ENCODE results near the gene RB1. TPM values are rescaled to one million over a fixed set of nuclear protein-coding genes. Genes with fewer than 3 reads are reported as not detected.

Gene RB1
- total RNA-seq (2011; cell fraction: chromatin; rRNA removed; ENCODE audit: low replicate concordance), result 4.8 and 26.2 TPM in 2 replicates
- 3.2 and 3.8 TPM in 2 replicates for total RNA-seq (2011; cell fraction: nucleolus; rRNA removed)
- 6.3 and 10.3 TPM in 2 replicates for total RNA-seq (2011; cell fraction: nucleoplasm; rRNA removed)
- total RNA-seq (2014; rRNA removed), result 10.5 and 12.4 TPM in 2 replicates
- 22.0 TPM in 2 replicates for total RNA-seq (2014; rRNA removed; fragmentation: Illumina TruSeq; extraction: Trizol)
- total RNA-seq (2015; rRNA removed; fragmentation: Illumina TruSeq; extraction: Trizol), result 18.2 and 19.0 TPM in 2 replicates
- total RNA-seq (2021), result 17.9 and 20.9 TPM in 2 replicates
- polyA plus RNA-seq (2011; rRNA removed), result 13.2 and 23.8 TPM in 2 replicates
- 3.3 and 6.5 TPM in 2 replicates for polyA plus RNA-seq (2011; cell fraction: cytosol; rRNA removed)
- 4.7 and 10.2 TPM in 2 replicates for polyA plus RNA-seq (2011; cell fraction: nucleus; rRNA removed)
- 13.2 and 20.1 TPM in 2 replicates for polyA plus RNA-seq (2012)
- polyA plus RNA-seq (2014; fragmentation: Illumina TruSeq; extraction: Trizol), result 16.9 and 21.2 TPM in 2 replicates
- polyA plus RNA-seq (2014; fragmentation: Nextera tagmentation; extraction: Ambion mirVana), result 1 to 10 TPM; 5.0 to 6.5 TPM
- 9.3 and 13.2 TPM in 2 replicates for polyA plus RNA-seq (2014; rRNA removed)
- 16.9 and 18.8 TPM in 2 replicates for polyA minus RNA-seq (2011; rRNA and poly(A)+ RNA removed)
- polyA minus RNA-seq (2011; cell fraction: cytosol; rRNA and poly(A)+ RNA removed), result 7.5 and 8.3 TPM in 2 replicates
- polyA minus RNA-seq (2011; cell fraction: nucleus; rRNA and poly(A)+ RNA removed), result 7.5 and 12.7 TPM in 2 replicates
- percentile 61 among the genes with signal in this experiment for Bru-seq, nascent RNA
- percentile 66 among the genes with signal in this experiment for BruChase-seq, experiment 1, labeled RNA remaining after a 2-hour chase
- BruChase-seq, experiment 2, labeled RNA remaining after a 6-hour chase, result percentile 64 among the genes with signal in this experiment
- long read RNA-seq, experiment 1, full-length matches to known transcripts, result 14 of 26 reads
- long read RNA-seq, experiment 1, partial matches to known transcripts, result 7 of 26 reads
- long read RNA-seq, experiment 1, other reads (novel, unspliced or antisense), result 5 of 26 reads
- long read RNA-seq, experiment 2, partial matches to known transcripts, result 0 of 10 reads
- long read RNA-seq, experiment 2, other reads (novel, unspliced or antisense), result 10 of 10 reads
- long read RNA-seq, experiment 3, result 0 reads

DNA sequence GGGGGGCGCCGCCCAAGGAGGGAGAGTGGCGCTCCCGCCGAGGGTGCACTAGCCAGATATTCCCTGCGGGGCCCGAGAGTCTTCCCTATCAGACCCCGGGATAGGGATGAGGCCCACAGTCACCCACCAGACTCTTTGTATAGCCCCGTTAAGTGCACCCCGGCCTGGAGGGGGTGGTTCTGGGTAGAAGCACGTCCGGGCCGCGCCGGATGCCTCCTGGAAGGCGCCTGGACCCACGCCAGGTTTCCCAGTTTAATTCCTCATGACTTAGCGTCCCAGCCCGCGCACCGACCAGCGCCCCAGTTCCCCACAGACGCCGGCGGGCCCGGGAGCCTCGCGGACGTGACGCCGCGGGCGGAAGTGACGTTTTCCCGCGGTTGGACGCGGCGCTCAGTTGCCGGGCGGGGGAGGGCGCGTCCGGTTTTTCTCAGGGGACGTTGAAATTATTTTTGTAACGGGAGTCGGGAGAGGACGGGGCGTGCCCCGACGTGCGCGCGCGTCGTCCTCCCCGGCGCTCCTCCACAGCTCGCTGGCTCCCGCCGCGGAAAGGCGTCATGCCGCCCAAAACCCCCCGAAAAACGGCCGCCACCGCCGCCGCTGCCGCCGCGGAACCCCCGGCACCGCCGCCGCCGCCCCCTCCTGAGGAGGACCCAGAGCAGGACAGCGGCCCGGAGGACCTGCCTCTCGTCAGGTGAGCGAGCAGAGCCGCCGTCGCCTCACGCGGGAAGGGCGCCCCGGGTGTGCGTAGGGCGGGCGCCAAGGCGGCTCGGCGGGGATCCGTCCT, at the start of gene RB1:
Gene RB1 (plus strand): TSS at position 393 of the 784 bp plus-strand sequence. CDS start 162 bp downstream, at position 555.
- ATAC-seq (peak; percentile 89), FAIRE-seq (no peak), DNase-seq (ENCODE audit: extremely low read depth in 1 of 4, low spot score in 3 of 4) (peak; percentile 76 to 90 (median 81))
- ChIA-PET POLR2A (interaction anchor here (0.6 to 2.0 kb wide), 4 partner anchors 9 to 173 kb away, joined by 3 to 9 read pairs (median 3); no protein-coding TSS in a partner anchor), CTCF (ENCODE audit: low intra/inter-chr PET ratio) (no interaction called here)
- intact Hi-C loops (cut with micrococcal nuclease), result no loop called here
- Histone ChIP-seq H3K79me2 (ENCODE audit: control insufficient read depth, insufficient read depth, low read length) (peaks cover 33% of the 10 kb centered on the region), H3K4me2 (ENCODE audit: insufficient read depth, low read length) (peak within 1 kb of the TSS; percentile 88), H2AFZ (ENCODE audit: low read depth, low read length) (peak within 1 kb of the TSS; percentile 88), H3K4me3 (peak within 1 kb of the TSS; percentile 87), H3K36me3 (ENCODE audit: control insufficient read depth, insufficient read depth, low read length) (peaks cover 6% of the 10 kb centered on the region; the same call in 1 of the 3 replicates), H4K20me1 (replicated peaks; ENCODE audit: control insufficient read depth, insufficient read depth, low read length) (no peaks in the 10 kb centered on the region), H3K27ac (ENCODE audit: extremely low read depth, low read depth, low read length) (peak within 1 kb of the TSS; percentile 90), H3K9ac (ENCODE audit: insufficient read depth in 1 of 2, low read depth in 2 of 2, low read length in 2 of 2) (peak within 1 kb of the TSS; percentile 84 to 93), H3K9me3 (replicated peaks; ENCODE audit: control insufficient read depth, insufficient read depth, low read depth, low read length) (no peaks in the 10 kb centered on the region), H3K4me1 (replicated peaks in 1 of 2; ENCODE audit: control insufficient read depth in 2 of 2, insufficient read depth in 2 of 2, low read length in 2 of 2) (peaks cover 0 to 3% of the 10 kb centered on the region in 2 experiments; a peak in 2 of 5 replicates), H3K27me3 (ENCODE audit: control insufficient read depth in 2 of 2, insufficient read depth in 2 of 2, low read length in 2 of 2) (no peaks in the 10 kb centered on the region), H3K9me1 (ENCODE audit: control insufficient read depth, insufficient read depth, low read length) (no peaks in the 10 kb centered on the region)
- no TSS peak for BruUV-seq (replicated peaks)
- in situ Hi-C loops (cut with MboI), result no loop called here
- WGBS (ENCODE audit: insufficient coverage, low coverage, missing lambda C conversion rate), result 0% methylated on average over 27 of the region's 96 CpGs
- TF ChIP-seq FOXJ2 (tag; IDR thresholded peaks at IDR 0.05) (no peak), NFIC (IDR thresholded peaks at IDR 0.05) (peak; percentile 85), CXXC5 (CRISPR knock-in tag; IDR thresholded peaks at IDR 0.05) (peak; percentile 92), ZBTB1 (CRISPR knock-in tag; IDR thresholded peaks at IDR 0.05; ENCODE audit: borderline replicate concordance, low read depth) (0 out of 2 replicates have a peak, but pooled peaks have one; percentile 29), NRF1 (conservative IDR thresholded peaks at IDR 0.05 in 1 of 2, IDR thresholded peaks at IDR 0.05 in 1 of 2) (peak; percentile 78 to 81), GMEB1 (CRISPR knock-in tag; IDR thresholded peaks at IDR 0.05) (peak; percentile 64), RFX7 (CRISPR knock-in tag; IDR thresholded peaks at IDR 0.05) (no peak), TRIM24 (IDR thresholded peaks at IDR 0.05) (peak in 1 of 2 experiments; percentile 56; a peak in 2 of 4 replicates), SUPT5H (IDR thresholded peaks at IDR 0.05) (peak; percentile 86), ARID1B (IDR thresholded peaks at IDR 0.05) (0 out of 2 replicates have a peak, but pooled peaks have one; percentile 21)
- TF ChIP-seq, protein P1, sequence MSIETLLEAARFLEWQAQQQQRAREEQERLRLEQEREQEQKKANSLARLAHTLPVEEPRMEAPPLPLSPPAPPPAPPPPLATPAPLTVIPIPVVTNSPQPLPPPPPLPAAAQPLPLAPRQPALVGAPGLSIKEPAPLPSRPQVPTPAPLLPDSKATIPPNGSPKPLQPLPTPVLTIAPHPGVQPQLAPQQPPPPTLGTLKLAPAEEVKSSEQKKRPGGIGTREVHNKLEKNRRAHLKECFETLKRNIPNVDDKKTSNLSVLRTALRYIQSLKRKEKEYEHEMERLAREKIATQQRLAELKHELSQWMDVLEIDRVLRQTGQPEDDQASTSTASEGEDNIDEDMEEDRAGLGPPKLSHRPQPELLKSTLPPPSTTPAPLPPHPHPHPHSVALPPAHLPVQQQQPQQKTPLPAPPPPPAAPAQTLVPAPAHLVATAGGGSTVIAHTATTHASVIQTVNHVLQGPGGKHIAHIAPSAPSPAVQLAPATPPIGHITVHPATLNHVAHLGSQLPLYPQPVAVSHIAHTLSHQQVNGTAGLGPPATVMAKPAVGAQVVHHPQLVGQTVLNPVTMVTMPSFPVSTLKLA (conservative IDR thresholded peaks at IDR 0.05), result peak; percentile 41 to 65; a peak in 2 of 4 replicates
- TF ChIP-seq, protein P2, sequence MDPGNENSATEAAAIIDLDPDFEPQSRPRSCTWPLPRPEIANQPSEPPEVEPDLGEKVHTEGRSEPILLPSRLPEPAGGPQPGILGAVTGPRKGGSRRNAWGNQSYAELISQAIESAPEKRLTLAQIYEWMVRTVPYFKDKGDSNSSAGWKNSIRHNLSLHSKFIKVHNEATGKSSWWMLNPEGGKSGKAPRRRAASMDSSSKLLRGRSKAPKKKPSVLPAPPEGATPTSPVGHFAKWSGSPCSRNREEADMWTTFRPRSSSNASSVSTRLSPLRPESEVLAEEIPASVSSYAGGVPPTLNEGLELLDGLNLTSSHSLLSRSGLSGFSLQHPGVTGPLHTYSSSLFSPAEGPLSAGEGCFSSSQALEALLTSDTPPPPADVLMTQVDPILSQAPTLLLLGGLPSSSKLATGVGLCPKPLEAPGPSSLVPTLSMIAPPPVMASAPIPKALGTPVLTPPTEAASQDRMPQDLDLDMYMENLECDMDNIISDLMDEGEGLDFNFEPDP (CRISPR knock-in tag; IDR thresholded peaks at IDR 0.05), result 0 out of 2 replicates have a peak, but pooled peaks have one; percentile 49

All from K562 (cell line).